MM.1S (cell line): ENCODE measurements around the gene MYZAP.

Experiments
- DNase-seq: peaks from one replicate; pipeline ENCODE4 v3.0.0-alpha.2; 2015
- H2AFZ ChIP-seq: fragments of 300-600 bp; sonication (generic); 2 replicates; pipeline ENCODE4 v1.6.0; 2016; ENCODE audit warnings: antibody characterized with exemption, low read length
- H3F3A ChIP-seq: fragments of 300-600 bp; sonication (generic); 2 replicates; pipeline ENCODE4 v1.6.1; 2016; ENCODE audit warnings: mild to moderate bottlenecking, antibody characterized with exemption, low read length, moderate library complexity, mixed read lengths; ENCODE audit not compliant: insufficient read depth
- H3K27ac ChIP-seq: fragments of 300-600 bp; sonication (generic); 2 replicates; pipeline ENCODE4 v1.5.1; 2016; ENCODE audit warnings: mild to moderate bottlenecking, low read length
- H3K27me3 ChIP-seq: fragments of 300-600 bp; sonication (generic); replicated peaks from 2 replicates; pipeline ENCODE4 v1.6.0; 2016; ENCODE audit warnings: low read length; ENCODE audit not compliant: insufficient read depth
- H3K36me3 ChIP-seq: fragments of 300-600 bp; sonication (generic); replicated peaks from 2 replicates; pipeline ENCODE4 v1.6.1; 2016; ENCODE audit warnings: mild to moderate bottlenecking, low read length, mixed read lengths; ENCODE audit not compliant: insufficient read depth
- H3K4me1 ChIP-seq: fragments of 300-600 bp; sonication (generic); 2 replicates; pipeline ENCODE4 v1.6.1; 2016; ENCODE audit warnings: low read length, mixed read lengths
- H3K4me2 ChIP-seq: fragments of 300-600 bp; sonication (generic); 2 replicates; pipeline ENCODE4 v1.6.0; 2016; ENCODE audit warnings: low read depth, low read length
- H3K4me3 ChIP-seq: fragments of 300-600 bp; sonication (generic); 2 replicates; pipeline ENCODE4 v1.5.1; 2016; ENCODE audit warnings: low read length, mixed read lengths
- H3K79me2 ChIP-seq: fragments of 300-600 bp; sonication (generic); 2 replicates; pipeline ENCODE4 v1.6.1; 2016; ENCODE audit warnings: mixed run types, low read length, mixed read lengths
- H3K9ac ChIP-seq: fragments of 300-600 bp; sonication (generic); 2 replicates; pipeline ENCODE4 v1.6.1; 2016; ENCODE audit warnings: low read length, mixed read lengths
- H3K9me2 ChIP-seq: fragments of 300-600 bp; sonication (generic); replicated peaks from 2 replicates; pipeline ENCODE4 v1.6.1; 2016; ENCODE audit warnings: mild to moderate bottlenecking, low read length, mixed read lengths; ENCODE audit not compliant: insufficient read depth
- H3K9me3 ChIP-seq: fragments of 300-600 bp; sonication (generic); replicated peaks from 2 replicates; pipeline ENCODE4 v1.6.1; 2016; ENCODE audit warnings: mild to moderate bottlenecking, low read length, mixed read lengths; ENCODE audit not compliant: insufficient read depth
- H4K20me1 ChIP-seq: fragments of 300-600 bp; sonication (generic); 2 replicates; pipeline ENCODE4 v1.6.1; 2016; ENCODE audit warnings: mild to moderate bottlenecking, low read length, moderate library complexity, mixed read lengths; ENCODE audit not compliant: insufficient read depth
- EZH2 ChIP-seq: fragments of 300-600 bp; sonication (generic); optimal IDR thresholded peaks from 2 replicates; pipeline ENCODE3; 2017; ENCODE audit warnings: low read depth, mild to moderate bottlenecking, antibody characterized with exemption, low read length, mixed read lengths
- EZH2phosphoT487 ChIP-seq: fragments of 300-600 bp; sonication (generic); IDR thresholded peaks from 2 replicates; pipeline ENCODE4 v1.6.1; 2018; ENCODE audit warnings: antibody characterized with exemption, low read length
- TF ChIP-seq, protein P1 (sequence below): fragments of 300-600 bp; sonication (generic); IDR thresholded peaks from 2 replicates; pipeline ENCODE4 v1.5.1; 2016; ENCODE audit warnings: antibody characterized with exemption, low read length, mixed read lengths

The MYZAP gene, protein sequence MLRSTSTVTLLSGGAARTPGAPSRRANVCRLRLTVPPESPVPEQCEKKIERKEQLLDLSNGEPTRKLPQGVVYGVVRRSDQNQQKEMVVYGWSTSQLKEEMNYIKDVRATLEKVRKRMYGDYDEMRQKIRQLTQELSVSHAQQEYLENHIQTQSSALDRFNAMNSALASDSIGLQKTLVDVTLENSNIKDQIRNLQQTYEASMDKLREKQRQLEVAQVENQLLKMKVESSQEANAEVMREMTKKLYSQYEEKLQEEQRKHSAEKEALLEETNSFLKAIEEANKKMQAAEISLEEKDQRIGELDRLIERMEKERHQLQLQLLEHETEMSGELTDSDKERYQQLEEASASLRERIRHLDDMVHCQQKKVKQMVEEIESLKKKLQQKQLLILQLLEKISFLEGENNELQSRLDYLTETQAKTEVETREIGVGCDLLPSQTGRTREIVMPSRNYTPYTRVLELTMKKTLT

DNA sequence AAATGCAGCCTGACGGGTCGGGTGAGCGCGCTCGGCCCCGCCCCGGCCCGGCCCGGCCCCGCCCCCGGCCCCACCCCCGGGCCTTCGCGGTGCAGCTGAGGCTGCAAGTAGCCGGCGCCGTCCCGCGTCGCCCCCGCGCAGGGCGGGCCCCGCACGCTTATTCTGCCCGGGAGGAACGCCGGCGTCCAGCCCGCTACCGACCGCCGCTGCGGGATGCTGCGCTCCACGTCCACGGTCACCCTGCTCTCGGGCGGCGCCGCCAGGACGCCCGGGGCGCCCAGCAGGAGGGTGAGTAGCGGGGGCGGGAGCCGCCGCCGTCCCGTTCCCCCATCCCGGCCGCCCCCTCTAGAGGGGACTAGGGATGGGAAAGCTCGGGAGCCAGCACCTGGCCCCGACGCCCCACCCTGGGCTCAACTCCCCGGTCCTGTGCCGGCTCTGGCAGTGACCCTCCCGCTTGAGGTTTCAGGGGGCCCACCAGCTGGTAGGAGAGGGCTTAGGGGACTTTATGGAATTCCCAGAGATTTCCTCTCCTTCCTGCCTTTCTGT is at the start of gene MYZAP:
TSS of gene MYZAP (plus strand) at position 83 of the 546 bp plus-strand sequence. CDS start at position 214, 131 bp downstream.
- no peak for DNase-seq
- Histone ChIP-seq H3K9ac (no peak within 1 kb of the TSS), H3K4me1 (no peaks in the 10 kb centered on the region), H3K9me3 (no peaks in the 10 kb centered on the region), H3K79me2 (no peaks in the 10 kb centered on the region), H3K27me3 (no peaks in the 10 kb centered on the region), H3F3A (no peaks in the 10 kb centered on the region), H4K20me1 (no peaks in the 10 kb centered on the region), H3K9me2 (no peaks in the 10 kb centered on the region), H3K36me3 (no peaks in the 10 kb centered on the region), H3K27ac (no peak within 1 kb of the TSS), H3K4me2 (no peak within 1 kb of the TSS), H3K4me3 (no peak within 1 kb of the TSS), H2AFZ (no peak within 1 kb of the TSS)
- TF ChIP-seq EZH2: no peak
- no peak for TF ChIP-seq EZH2phosphoT487
- TF ChIP-seq, protein P1, sequence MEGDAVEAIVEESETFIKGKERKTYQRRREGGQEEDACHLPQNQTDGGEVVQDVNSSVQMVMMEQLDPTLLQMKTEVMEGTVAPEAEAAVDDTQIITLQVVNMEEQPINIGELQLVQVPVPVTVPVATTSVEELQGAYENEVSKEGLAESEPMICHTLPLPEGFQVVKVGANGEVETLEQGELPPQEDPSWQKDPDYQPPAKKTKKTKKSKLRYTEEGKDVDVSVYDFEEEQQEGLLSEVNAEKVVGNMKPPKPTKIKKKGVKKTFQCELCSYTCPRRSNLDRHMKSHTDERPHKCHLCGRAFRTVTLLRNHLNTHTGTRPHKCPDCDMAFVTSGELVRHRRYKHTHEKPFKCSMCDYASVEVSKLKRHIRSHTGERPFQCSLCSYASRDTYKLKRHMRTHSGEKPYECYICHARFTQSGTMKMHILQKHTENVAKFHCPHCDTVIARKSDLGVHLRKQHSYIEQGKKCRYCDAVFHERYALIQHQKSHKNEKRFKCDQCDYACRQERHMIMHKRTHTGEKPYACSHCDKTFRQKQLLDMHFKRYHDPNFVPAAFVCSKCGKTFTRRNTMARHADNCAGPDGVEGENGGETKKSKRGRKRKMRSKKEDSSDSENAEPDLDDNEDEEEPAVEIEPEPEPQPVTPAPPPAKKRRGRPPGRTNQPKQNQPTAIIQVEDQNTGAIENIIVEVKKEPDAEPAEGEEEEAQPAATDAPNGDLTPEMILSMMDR: no peak

DNA sequence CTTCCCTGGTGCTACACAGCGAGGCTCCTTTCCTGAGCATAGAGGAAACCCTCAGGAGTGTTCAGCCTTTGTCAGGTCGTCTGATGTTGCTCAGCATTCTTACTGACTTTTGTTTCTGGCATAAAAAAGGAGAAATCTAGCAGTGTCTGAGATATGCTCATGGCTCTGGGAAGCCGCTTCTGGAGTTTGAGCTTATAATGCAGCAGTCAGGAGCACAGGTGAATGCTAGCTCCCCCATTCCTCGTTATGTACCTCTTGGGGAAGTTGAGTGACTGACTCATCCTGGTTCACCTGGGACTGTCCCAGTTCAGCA is 49.2 kb upstream of the MYZAP start:
- Histone ChIP-seq H3K36me3 (no peaks in the 10 kb centered on the region), H3K9me3 (no peaks in the 10 kb centered on the region), H2AFZ (no peak overlapping the region), H3K4me1 (no peaks in the 10 kb centered on the region), H3K4me3 (no peak overlapping the region), H3K9ac (no peak overlapping the region), H3K27me3 (no peaks in the 10 kb centered on the region), H3K9me2 (no peaks in the 10 kb centered on the region), H3K79me2 (no peaks in the 10 kb centered on the region), H4K20me1 (no peaks in the 10 kb centered on the region), H3K4me2 (no peak overlapping the region), H3F3A (no peaks in the 10 kb centered on the region), H3K27ac (no peak overlapping the region)
- DNase-seq: no peak
- TF ChIP-seq, protein P1: 0 out of 2 replicates have a peak, but pooled peaks have one; percentile 12
- TF ChIP-seq EZH2: no peak

DNA sequence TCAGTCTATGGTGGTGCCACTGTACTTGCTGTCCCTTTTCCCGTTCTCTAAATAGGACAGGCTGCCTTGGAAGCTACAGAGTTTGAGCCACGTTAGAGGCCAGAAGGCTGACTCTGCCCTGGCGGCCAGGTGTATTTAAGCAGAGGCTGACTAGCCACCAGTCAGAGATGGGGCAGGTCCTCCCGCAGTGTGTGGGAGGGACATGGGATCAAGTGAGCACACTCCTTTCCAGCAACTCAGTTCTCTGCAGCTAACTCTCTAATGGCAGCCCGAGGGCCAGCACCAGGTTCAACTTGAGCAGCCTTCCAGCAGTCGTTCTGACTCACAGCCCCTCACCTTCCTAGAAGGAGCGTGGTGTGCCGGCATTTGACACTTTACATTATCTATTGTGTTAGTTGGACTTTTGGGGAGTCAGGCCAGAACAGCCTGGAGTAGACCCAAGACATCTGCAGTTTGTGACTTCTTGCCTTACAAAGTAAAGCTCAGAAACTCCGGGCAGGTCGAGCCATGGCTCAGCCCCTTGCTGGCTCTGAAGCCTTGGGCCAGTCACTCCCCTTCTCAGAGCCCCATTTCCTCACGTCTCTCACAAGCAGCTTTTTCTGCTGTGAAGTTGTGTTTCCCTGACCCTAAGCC is 46.7 kb upstream of the MYZAP start:
- no peak overlapping the region for H3K9ac ChIP-seq
- H4K20me1 ChIP-seq: no peaks in the 10 kb centered on the region
- no peaks in the 10 kb centered on the region for H3K79me2 ChIP-seq
- H3K36me3 ChIP-seq: no peaks in the 10 kb centered on the region
- no peaks in the 10 kb centered on the region for H3K4me1 ChIP-seq
- H2AFZ ChIP-seq: no peak overlapping the region
- no peak for TF ChIP-seq EZH2
- TF ChIP-seq, protein P1: no peak
- TF ChIP-seq EZH2phosphoT487: no peak
- no peak overlapping the region for H3K4me2 ChIP-seq
- H3F3A ChIP-seq: no peaks in the 10 kb centered on the region
- H3K27ac ChIP-seq: no peak overlapping the region
- H3K27me3 ChIP-seq: no peaks in the 10 kb centered on the region
- H3K9me2 ChIP-seq: no peaks in the 10 kb centered on the region
- H3K4me3 ChIP-seq: no peak overlapping the region
- H3K9me3 ChIP-seq: no peaks in the 10 kb centered on the region
- no peak for DNase-seq
